ENCODE measurements around the gene PIK3IP1. TPM values are rescaled to one million over a fixed set of nuclear protein-coding genes. Genes with fewer than 3 reads are reported as not detected.

The PIK3IP1 gene
- total RNA-seq, 1 experiment from 2014 or later: 0.87 TPM

GRCh38 chr22:31239771-31240370 is 52.4 kb downstream of the PIK3IP1 start:
- Histone ChIP-seq H3K14ac (ENCODE audit: insufficient read depth, low read length) (no peak overlapping the region), H4K20me1 (ENCODE audit: control insufficient read depth, insufficient read depth, insufficient read length) (no peaks in the 10 kb centered on the region), H3K4ac (ENCODE audit: low read depth, low read length) (no peak overlapping the region), H3K23ac (ENCODE audit: insufficient read length, low read depth, low read length) (no peak overlapping the region), H3K18ac (ENCODE audit: insufficient read length, low read depth, low read length) (no peak overlapping the region), H2BK15ac (ENCODE audit: low read depth, low read length) (no peak overlapping the region), H3K4me2 (ENCODE audit: insufficient read depth, insufficient read length, low read length) (no peak overlapping the region), H2AFZ (ENCODE audit: low read length) (no peak overlapping the region), H3K27me3 (ENCODE audit: insufficient read depth, low read length) (no peaks in the 10 kb centered on the region), H3K79me2 (ENCODE audit: insufficient read depth, low read length) (no peaks in the 10 kb centered on the region), H4K5ac (ENCODE audit: insufficient read length, low read depth, low read length) (no peak overlapping the region), H3T11ph (ENCODE audit: low read length) (no peak overlapping the region), H3K56ac (ENCODE audit: insufficient read length, low read depth, low read length) (no peak overlapping the region), H4K8ac (replicated peaks; ENCODE audit: insufficient read length, low read depth, low read length) (no peak overlapping the region), H2BK20ac (ENCODE audit: low read depth, low read length, poor library complexity, severe bottlenecking) (no peak overlapping the region), H3K79me1 (ENCODE audit: insufficient read depth, low read depth, low read length, poor library complexity, severe bottlenecking) (no peaks in the 10 kb centered on the region), H3K9ac (ENCODE audit: extremely low read depth, insufficient read length, low read length) (no peak overlapping the region), H3K4me1 (ENCODE audit: insufficient read depth, low read length) (peaks cover 7% of the 10 kb centered on the region; the same call in 1 of the 2 replicates), H3K9me3 (ENCODE audit: control insufficient read depth, low read depth, low read length) (no peaks in the 10 kb centered on the region), H3K27ac (ENCODE audit: insufficient read length, low read depth, low read length) (no peak overlapping the region), H2BK5ac (ENCODE audit: insufficient read length, low read length) (no peak overlapping the region), H2AK5ac (ENCODE audit: insufficient read length, low read length) (no peak overlapping the region), H4K91ac (ENCODE audit: insufficient read length, low read depth, low read length) (no peak overlapping the region), H2BK12ac (ENCODE audit: insufficient read length, low read depth, low read length) (no peak overlapping the region), H2BK120ac (ENCODE audit: low read depth, low read length, poor library complexity, severe bottlenecking) (no peak overlapping the region), H3K23me2 (ENCODE audit: insufficient read length, low read depth, low read length, poor library complexity, severe bottlenecking) (no peaks in the 10 kb centered on the region)
- Mint-ChIP-seq H3K4me1 (peaks cover 25 to 29% of the 10 kb centered on the region in 2 experiments), H3K36me3 (ENCODE audit: insufficient read depth in 1 of 3, low read depth in 3 of 3) (peaks cover 0 to 10% (median 5%) of the 10 kb centered on the region in 3 experiments; a peak in 4 of 7 replicates), H3K27me3 (ENCODE audit: low read depth) (no peaks in the 10 kb centered on the region; the same call in 1 of the 2 replicates), H3K27ac (no peak overlapping the region; a peak in 1 of 7 replicates), H3K9me3 (no peaks in the 10 kb centered on the region), H3K4me3 (no peak overlapping the region)
- DNase-seq: no peak
- no CpG with 5 or more reads among the region's 6 CpGs for WGBS (ENCODE audit: extremely low coverage, insufficient read length, low lambda C conversion rate)
- TF ChIP-seq CTCF (conservative IDR thresholded peaks at IDR 0.05): no peak
